HL-60 (cell line): Measurements from ENCODE around the gene LAMA4.

ENCODE experiments used
- POLR2AphosphoS5 ChIP-seq: IDR thresholded peaks from 2 replicates; pipeline ENCODE4 v1.6.1; 2012; ENCODE audit warnings: low read depth
- REST ChIP-seq: IDR thresholded peaks from 2 replicates; pipeline ENCODE4 v1.6.1; 2012; ENCODE audit warnings: low read depth; ENCODE audit not compliant: insufficient replicate concordance
- SPI1 ChIP-seq: IDR thresholded peaks from 2 replicates; pipeline ENCODE4 v1.6.1; 2012; ENCODE audit warnings: low read depth, mild to moderate bottlenecking, borderline replicate concordance
- TF ChIP-seq, protein P1 (sequence below): IDR thresholded peaks from one replicate; pipeline ENCODE4 v1.5.1; 2011; ENCODE audit warnings: low read length, control low read depth, inconsistent platforms; ENCODE audit not compliant: insufficient read depth

- TF ChIP-seq POLR2AphosphoS5 (no peak), REST (no peak), SPI1 (no peak)
- TF ChIP-seq, protein P1, sequence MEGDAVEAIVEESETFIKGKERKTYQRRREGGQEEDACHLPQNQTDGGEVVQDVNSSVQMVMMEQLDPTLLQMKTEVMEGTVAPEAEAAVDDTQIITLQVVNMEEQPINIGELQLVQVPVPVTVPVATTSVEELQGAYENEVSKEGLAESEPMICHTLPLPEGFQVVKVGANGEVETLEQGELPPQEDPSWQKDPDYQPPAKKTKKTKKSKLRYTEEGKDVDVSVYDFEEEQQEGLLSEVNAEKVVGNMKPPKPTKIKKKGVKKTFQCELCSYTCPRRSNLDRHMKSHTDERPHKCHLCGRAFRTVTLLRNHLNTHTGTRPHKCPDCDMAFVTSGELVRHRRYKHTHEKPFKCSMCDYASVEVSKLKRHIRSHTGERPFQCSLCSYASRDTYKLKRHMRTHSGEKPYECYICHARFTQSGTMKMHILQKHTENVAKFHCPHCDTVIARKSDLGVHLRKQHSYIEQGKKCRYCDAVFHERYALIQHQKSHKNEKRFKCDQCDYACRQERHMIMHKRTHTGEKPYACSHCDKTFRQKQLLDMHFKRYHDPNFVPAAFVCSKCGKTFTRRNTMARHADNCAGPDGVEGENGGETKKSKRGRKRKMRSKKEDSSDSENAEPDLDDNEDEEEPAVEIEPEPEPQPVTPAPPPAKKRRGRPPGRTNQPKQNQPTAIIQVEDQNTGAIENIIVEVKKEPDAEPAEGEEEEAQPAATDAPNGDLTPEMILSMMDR: no peak
Measured at GRCh38 chr6:112145080-112145573, 109.2 kb downstream of the LAMA4 start.
